NCI-H2196 (cell line): ENCODE data around the gene EFCAB6.

Experiments used
- DNase-seq: peaks from one replicate; lab custom pipeline; 2025; ENCODE audit not compliant: unreplicated experiment; lab: John Stamatoyannopoulos, UW

Gene EFCAB6

GRCh38 chr22:43819421-43819921 lies 7.4 kb upstream of the EFCAB6 start:
- DNase-seq, result no peak

GRCh38 chr22:43818981-43819380 lies 6.9 kb upstream of the EFCAB6 start:
- DNase-seq, result no peak

- DNase-seq, result no peak
These were observed 5.3 kb upstream of the EFCAB6 start for GRCh38 chr22:43817402-43817801.

GRCh38 chr22:43814264-43814663 lies 2.2 kb upstream of the EFCAB6 start:
- DNase-seq, result no peak

- DNase-seq, result no peak
These were observed 785 bp upstream of the EFCAB6 start for GRCh38 chr22:43812890-43813289.

- DNase-seq, result peak; percentile 35
These were observed 342 bp downstream of the EFCAB6 start for GRCh38 chr22:43811777-43812148.

GRCh38 chr22:43802897-43803495 lies 9.1 kb downstream of the EFCAB6 start:
- no peak for DNase-seq

GRCh38 chr22:43800970-43801369 lies 11.1 kb downstream of the EFCAB6 start:
- no peak for DNase-seq

GRCh38 chr22:43798492-43798891 lies 13.6 kb downstream of the EFCAB6 start:
- no peak for DNase-seq

GRCh38 chr22:43796567-43796966 lies 15.5 kb downstream of the EFCAB6 start:
- peak; percentile 45 for DNase-seq

GRCh38 chr22:43795320-43795719 lies 16.8 kb downstream of the EFCAB6 start:
- no peak for DNase-seq

- DNase-seq, result no peak
These were observed 19.2 kb downstream of the EFCAB6 start for GRCh38 chr22:43792905-43793304.

GRCh38 chr22:43789452-43789851 lies 22.7 kb downstream of the EFCAB6 start:
- peak; percentile 23 for DNase-seq

- no peak for DNase-seq
These were observed 28.3 kb downstream of the EFCAB6 start for GRCh38 chr22:43783777-43784176.

GRCh38 chr22:43782448-43782847 lies 29.7 kb downstream of the EFCAB6 start:
- DNase-seq, result no peak

GRCh38 chr22:43777286-43777685 lies 34.8 kb downstream of the EFCAB6 start:
- DNase-seq, result no peak

- no peak for DNase-seq
These were observed 35.9 kb downstream of the EFCAB6 start for GRCh38 chr22:43776081-43776670.

GRCh38 chr22:43774318-43774915 lies 37.7 kb downstream of the EFCAB6 start:
- no peak for DNase-seq

- DNase-seq, result no peak
These were observed 39.3 kb downstream of the EFCAB6 start for GRCh38 chr22:43772831-43773230.

GRCh38 chr22:43755452-43755851 lies 56.7 kb downstream of the EFCAB6 start:
- DNase-seq, result no peak

- no peak for DNase-seq
These were observed 57.1 kb downstream of the EFCAB6 start for GRCh38 chr22:43755011-43755410.

- DNase-seq, result no peak
These were observed 57.9 kb downstream of the EFCAB6 start for GRCh38 chr22:43754176-43754575.

GRCh38 chr22:43753688-43754087 lies 58.4 kb downstream of the EFCAB6 start:
- no peak for DNase-seq
